GM12878 (cell line): ENCODE measurements around the gene CTIF. TPM values are rescaled to one million over a fixed set of nuclear protein-coding genes. Genes with fewer than 3 reads are reported as not detected.

Experiments used
- ATAC-seq: fragments of 200-7000 bp; cut with Tn5 transposase; 3 replicates; pipeline ENCODE4 v1.9.1; 2020; ENCODE audit warnings: mild to moderate bottlenecking, moderate library complexity
- BruUV-seq: library from RNA; stranded (reverse); fragments of 400-500 nt; replicated peaks from 2 replicates; lab custom pipeline; 2021; lab: Mats Ljungman, UMichigan
- CTCF ChIA-PET: fragments of 300-600 bp; sonication (Branson Sonifier 250); formaldehyde crosslinking; extraction: SDS; loops from one replicate; lab custom pipeline; 2021; ENCODE audit warnings: inconsistent platforms; lab: Yijun Ruan, JAX
- POLR2A ChIA-PET: fragments of 350-600 bp; formaldehyde crosslinking; extraction: SDS; loops from one replicate; lab custom pipeline; 2021; ENCODE audit warnings: inconsistent platforms; lab: Charles Lee
- RAD21 ChIA-PET: fragments of 300-600 bp; sonication (Branson Sonifier 250); formaldehyde crosslinking; loops from one replicate; lab custom pipeline; 2023; ENCODE audit warnings: antibody characterized with exemption; ENCODE audit not compliant: unreplicated experiment; lab: Charles Lee
- SMC1A ChIA-PET: fragments of 300-600 bp; sonication (Branson Sonifier 250); formaldehyde crosslinking; loops from one replicate; lab custom pipeline; 2023; ENCODE audit not compliant: unreplicated experiment, uncharacterized antibody; lab: Charles Lee
- DNase-seq: peaks from one replicate; pipeline ENCODE4 v3.0.0-alpha.2; 2011; ENCODE audit warnings: low read depth, low spot score
- FAIRE-seq: peaks from 3 replicates; lab custom pipeline; 2011; peaks lifted over from hg19 to GRCh38; lab: Jason Lieb, UNC
- H2AFZ ChIP-seq: 2 replicates; pipeline ENCODE4 v1.6.0; 2011; ENCODE audit warnings: low read depth, low read length, control low read depth; ENCODE audit not compliant: control insufficient read depth
- H3K27ac ChIP-seq: 2 replicates; pipeline ENCODE4 v1.5.1; 2011; ENCODE audit warnings: control low read depth; ENCODE audit not compliant: control insufficient read depth, insufficient read depth
- H3K27me3 ChIP-seq, 2 experiments: replicated peaks in 1 of 2; 2 replicates each; pipeline versions ENCODE4 v1.6.0 to v1.6.1; 2011; ENCODE audit warnings: low read length in 1 of 2; ENCODE audit not compliant: control insufficient read depth in 2 of 2, insufficient read depth in 2 of 2
- H3K36me3 ChIP-seq, 2 experiments: 2 replicates each; pipeline ENCODE4 v1.5.1; 2011; ENCODE audit warnings: low read length in 1 of 2; ENCODE audit not compliant: control insufficient read depth in 2 of 2, insufficient read depth in 2 of 2
- H3K4me1 ChIP-seq: 2 replicates; pipeline ENCODE4 v1.6.1; 2011; ENCODE audit warnings: mild to moderate bottlenecking, low read length, moderate library complexity, mixed read lengths; ENCODE audit not compliant: control insufficient read depth, insufficient read depth
- H3K4me2 ChIP-seq: 2 replicates; pipeline ENCODE4 v1.6.0; 2011; ENCODE audit warnings: control low read depth; ENCODE audit not compliant: control insufficient read depth, insufficient read depth
- H3K4me3 ChIP-seq: fragments of 200-600 bp; sonication (generic); 2 replicates; pipeline ENCODE4 v1.5.1; 2016
- H3K79me2 ChIP-seq: 2 replicates; pipeline ENCODE4 v1.6.0; 2011; ENCODE audit warnings: low read length; ENCODE audit not compliant: control insufficient read depth, insufficient read depth
- H3K9ac ChIP-seq: 2 replicates; pipeline ENCODE4 v1.8.0; 2011; ENCODE audit warnings: low read length, control low read depth, mixed read lengths; ENCODE audit not compliant: control insufficient read depth, insufficient read depth
- H3K9me3 ChIP-seq: replicated peaks from 3 replicates; pipeline ENCODE4 v1.5.1; 2011; ENCODE audit warnings: mild to moderate bottlenecking, low read length; ENCODE audit not compliant: control insufficient read depth, insufficient read depth
- H4K20me1 ChIP-seq: 2 replicates; pipeline ENCODE4 v1.6.0; 2011; ENCODE audit not compliant: control insufficient read depth, insufficient read depth
- ATF3 ChIP-seq: IDR thresholded peaks from 2 replicates; pipeline ENCODE4 v1.6.1; 2011; ENCODE audit warnings: low read depth, mild to moderate bottlenecking, low read length, moderate library complexity, borderline replicate concordance; ENCODE audit errors: extremely low read depth
- BMI1 ChIP-seq: fragments of 450-650 bp; IDR thresholded peaks from 2 replicates; pipeline ENCODE4 v1.6.1; 2016; ENCODE audit warnings: mild to moderate bottlenecking, moderate library complexity, borderline replicate concordance
- CBX5 ChIP-seq: sonication (generic); IDR thresholded peaks from 2 replicates; pipeline ENCODE4 v1.6.1; 2016; ENCODE audit warnings: low read depth, moderate library complexity, mild to moderate bottlenecking, inconsistent platforms
- CTCF ChIP-seq, 3 experiments: IDR thresholded peaks in 2 of 3; conservative IDR thresholded peaks in 1 of 3; 2 replicates each; pipeline ENCODE4 v1.5.1; 2011; ENCODE audit warnings: low read depth in 3 of 3, low read length in 3 of 3, mild to moderate bottlenecking in 3 of 3, control low read depth in 2 of 3, moderate library complexity in 2 of 3, inconsistent platforms in 1 of 3, mixed read lengths in 1 of 3; ENCODE audit not compliant: control insufficient read depth in 2 of 3, insufficient read depth in 1 of 3; ENCODE audit errors: extremely low read depth in 1 of 3
- E2F4 ChIP-seq: IDR thresholded peaks from 2 replicates; pipeline ENCODE4 v1.6.1; 2012; ENCODE audit warnings: low read depth, low read length, improper control_type of control experiment
- EP300 ChIP-seq, 2 experiments: fragments of 150-350 bp in 1 of 2; IDR thresholded peaks; 2 replicates each; pipeline ENCODE4 v1.6.1; 2011 to 2012; ENCODE audit warnings: low read depth in 2 of 2, low read length in 2 of 2, borderline replicate concordance in 1 of 2, improper control_type of control experiment in 1 of 2, inconsistent platforms in 1 of 2; ENCODE audit not compliant: control insufficient read depth in 1 of 2
- RAD21 ChIP-seq: IDR thresholded peaks from 2 replicates; pipeline ENCODE4 v1.6.1; 2011; ENCODE audit warnings: mild to moderate bottlenecking, low read depth, low read length, moderate library complexity; ENCODE audit not compliant: insufficient read depth
- SMC3 ChIP-seq: IDR thresholded peaks from 2 replicates; pipeline ENCODE4 v1.6.1; 2011; ENCODE audit warnings: low read length, improper control_type of control experiment, borderline replicate concordance
- WGBS: methylation state at CpG from one replicate; pipeline ENCODE4 v1.1.6; 2016; ENCODE audit warnings: low lambda C conversion rate; ENCODE audit not compliant: insufficient replicate concordance, insufficient coverage; ENCODE audit errors: missing lambda C conversion rate; 5-methylcytosine and 5-hydroxymethylcytosine counted together
- in situ Hi-C: fragments of 300-500 bp; cut with MboI; formaldehyde crosslinking; loops from 9 replicates; pipeline ENCODE4 v1.14.3; 2018; ENCODE audit warnings: mixed read lengths
- intact Hi-C: fragments of 100-400 bp; cut with micrococcal nuclease; formaldehyde crosslinking; loops from one replicate; pipeline ENCODE4 v1.14.2; 2022; ENCODE audit not compliant: unreplicated experiment
- polyA plus RNA-seq, 11 experiments: library from polyadenylated mRNA; depleted of rRNA in 4 of 11; unstranded in 6 of 11; stranded (reverse) in 5 of 11; fragments of >200 nt; fragmentation: Nextera tagmentation in 4 of 11; fragmentation: Illumina TruSeq in 1 of 11; extraction: Ambion mirVana in 4 of 11; extraction: Trizol in 1 of 11; gene quantifications; 1 replicate in 1 of 11; 2 replicates in 10 of 11; pipeline versions ENCODE4 v1.2.1 to v1.2.3, GENCODE V29; 2011 to 2016; ENCODE audit warnings: inconsistent platforms in 2 of 11, missing spikeins in 2 of 11, low read depth in 1 of 11
- total RNA-seq, 4 experiments: library from RNA; depleted of rRNA in 3 of 4; stranded (reverse); fragments of >200 nt in 3 of 4; fragmentation: Illumina TruSeq in 1 of 4; extraction: Trizol in 1 of 4; gene quantifications; 2 replicates each; pipeline versions ENCODE4 v1.2.1 to v1.2.3, GENCODE V29; 2013 to 2021
- TF ChIP-seq, protein P1 (sequence below): fragments of 450-650 bp; conservative IDR thresholded peaks from 2 replicates; pipeline ENCODE4 v1.6.1; 2017; ENCODE audit warnings: mild to moderate bottlenecking, moderate library complexity
- TF ChIP-seq, protein P2 (sequence below): IDR thresholded peaks from 2 replicates; pipeline ENCODE4 v1.6.1; 2011; ENCODE audit warnings: borderline replicate concordance, low read depth, mild to moderate bottlenecking, moderate library complexity, mixed read lengths, low read length; ENCODE audit not compliant: insufficient read depth; ENCODE audit errors: extremely low read length

CTIF gene
- total and polyA plus RNA-seq, 10 of the 15 experiments (the other 5 are each of a cell fraction or from before 2014, with no cell fraction given) = 0.06 to 11.6 (median 2.5) TPM

- Histone ChIP-seq H3K4me1 (no peaks in the 10 kb centered on the region), H3K27me3 (no peaks in the 10 kb centered on the region; a peak in 1 of 4 replicates), H3K4me3 (no peak overlapping the region), H3K36me3 (no peaks in the 10 kb centered on the region; a peak in 1 of 4 replicates), H3K79me2 (no peaks in the 10 kb centered on the region), H3K9ac (no peak overlapping the region), H3K9me3 (no peaks in the 10 kb centered on the region), H3K4me2 (no peak overlapping the region), H3K27ac (no peak overlapping the region), H2AFZ (no peak overlapping the region), H4K20me1 (no peaks in the 10 kb centered on the region)
- peak; percentile 57 for ATAC-seq
- SMC1A ChIA-PET = interaction anchor here (1.0 kb wide), 1 partner anchor 188 kb away, joined by 6 read pairs; no protein-coding TSS in a partner anchor
- FAIRE-seq = no peak
- CTCF ChIA-PET = interaction anchor here (0.5 to 1.3 kb wide), 9 partner anchors 9 to 219 kb away, joined by 3 to 13 read pairs (median 3); no protein-coding TSS in a partner anchor
- intact Hi-C loops = loop anchor here (1.0 kb wide), 2 partner anchors 188 to 219 kb away; no protein-coding TSS in a partner anchor
- BruUV-seq = no TSS peak
- RAD21 ChIA-PET = interaction anchor here (0.7 to 0.8 kb wide), 2 partner anchors 13 to 189 kb away, joined by 3 read pairs; no protein-coding TSS in a partner anchor
- POLR2A ChIA-PET = interaction anchor here (0.7 kb wide), 1 partner anchor 180 kb away, joined by 3 read pairs; no protein-coding TSS in a partner anchor
- in situ Hi-C loops = loop anchor here (5.0 kb wide), 1 partner anchor 192 kb away; no protein-coding TSS in a partner anchor
- no peak for DNase-seq
- 50% methylated on average over 25 of the region's 29 CpGs for WGBS
- TF ChIP-seq CBX5 (no peak), E2F4 (peak; percentile 34; the same call in 1 of the 2 replicates), SMC3 (peak; percentile 83), EP300 (IDR thresholded peaks at IDR 0.05; ENCODE audit: borderline replicate concordance in 1 of 2, control insufficient read depth in 1 of 2, low read depth in 2 of 2, low read length in 2 of 2) (no peak), BMI1 (no peak), ATF3 (no peak), CTCF (IDR thresholded peaks at IDR 0.05 in 2 of 3, conservative IDR thresholded peaks at IDR 0.05 in 1 of 3; ENCODE audit: control insufficient read depth in 2 of 3, extremely low read depth in 1 of 3, insufficient read depth in 1 of 3, low read depth in 3 of 3, low read length in 3 of 3) (peak; percentile 84 to 97 (median 88)), RAD21 (peak; percentile 79)
- TF ChIP-seq, protein P1, sequence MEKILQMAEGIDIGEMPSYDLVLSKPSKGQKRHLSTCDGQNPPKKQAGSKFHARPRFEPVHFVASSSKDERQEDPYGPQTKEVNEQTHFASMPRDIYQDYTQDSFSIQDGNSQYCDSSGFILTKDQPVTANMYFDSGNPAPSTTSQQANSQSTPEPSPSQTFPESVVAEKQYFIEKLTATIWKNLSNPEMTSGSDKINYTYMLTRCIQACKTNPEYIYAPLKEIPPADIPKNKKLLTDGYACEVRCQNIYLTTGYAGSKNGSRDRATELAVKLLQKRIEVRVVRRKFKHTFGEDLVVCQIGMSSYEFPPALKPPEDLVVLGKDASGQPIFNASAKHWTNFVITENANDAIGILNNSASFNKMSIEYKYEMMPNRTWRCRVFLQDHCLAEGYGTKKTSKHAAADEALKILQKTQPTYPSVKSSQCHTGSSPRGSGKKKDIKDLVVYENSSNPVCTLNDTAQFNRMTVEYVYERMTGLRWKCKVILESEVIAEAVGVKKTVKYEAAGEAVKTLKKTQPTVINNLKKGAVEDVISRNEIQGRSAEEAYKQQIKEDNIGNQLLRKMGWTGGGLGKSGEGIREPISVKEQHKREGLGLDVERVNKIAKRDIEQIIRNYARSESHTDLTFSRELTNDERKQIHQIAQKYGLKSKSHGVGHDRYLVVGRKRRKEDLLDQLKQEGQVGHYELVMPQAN = no peak
- TF ChIP-seq, protein P2, sequence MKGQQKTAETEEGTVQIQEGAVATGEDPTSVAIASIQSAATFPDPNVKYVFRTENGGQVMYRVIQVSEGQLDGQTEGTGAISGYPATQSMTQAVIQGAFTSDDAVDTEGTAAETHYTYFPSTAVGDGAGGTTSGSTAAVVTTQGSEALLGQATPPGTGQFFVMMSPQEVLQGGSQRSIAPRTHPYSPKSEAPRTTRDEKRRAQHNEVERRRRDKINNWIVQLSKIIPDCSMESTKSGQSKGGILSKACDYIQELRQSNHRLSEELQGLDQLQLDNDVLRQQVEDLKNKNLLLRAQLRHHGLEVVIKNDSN = no peak
These were observed 125.4 kb downstream of the CTIF start for GRCh38 chr18:48663931-48664847.
